HepG2 (cell line): ENCODE results near the gene MTIF3. TPM values are rescaled to one million over a fixed set of nuclear protein-coding genes. Genes with fewer than 3 reads are reported as not detected.

Source experiments
- ARNT ChIP-seq: fragments of 450-650 bp; IDR thresholded peaks from 2 replicates; pipeline ENCODE4 v1.6.1; 2017
- BHLHE40 ChIP-seq: IDR thresholded peaks from 2 replicates; pipeline ENCODE4 v1.6.1; 2011; ENCODE audit warnings: low read length, improper control_type of control experiment
- CBFB ChIP-seq: sonication (generic); formaldehyde crosslinking; IDR thresholded peaks from 2 replicates; pipeline ENCODE4 v1.4.0; 2020; ENCODE audit warnings: missing genetic modification reagents
- CENPX ChIP-seq: sonication (generic); formaldehyde crosslinking; IDR thresholded peaks from 2 replicates; pipeline ENCODE4 v1.9.0; 2021; ENCODE audit warnings: mild to moderate bottlenecking, missing genetic modification reagents, moderate library complexity
- CHD4 ChIP-seq: fragments of 200-600 bp; sonication (generic); IDR thresholded peaks from 2 replicates; pipeline ENCODE4 v1.7.0; 2017; ENCODE audit warnings: mild to moderate bottlenecking, low read length, borderline replicate concordance
- CREB1 ChIP-seq, 2 experiments: fragments of 450-650 bp in 1 of 2; IDR thresholded peaks; 2 replicates each; pipeline ENCODE4 v1.6.1; 2016 to 2017; ENCODE audit warnings: control low read depth in 1 of 2, mild to moderate bottlenecking in 1 of 2, missing compliant biosample characterization in 1 of 2, missing genetic modification characterization in 1 of 2
- EP300 ChIP-seq, 3 experiments: sonication (generic) in 1 of 3; formaldehyde crosslinking in 1 of 3; IDR thresholded peaks; 2 replicates each; pipeline versions ENCODE4 v1.5.1 to v1.6.1; 2011 to 2020; ENCODE audit warnings: low read depth in 2 of 3, low read length in 2 of 3, borderline replicate concordance in 1 of 3, improper control_type of control experiment in 1 of 3, mild to moderate bottlenecking in 1 of 3, missing genetic modification reagents in 1 of 3, moderate library complexity in 1 of 3
- HOXA9 ChIP-seq: sonication (generic); formaldehyde crosslinking; IDR thresholded peaks from 2 replicates; pipeline ENCODE4 v1.8.1; 2022; ENCODE audit warnings: missing genetic modification reagents, mild to moderate bottlenecking, moderate library complexity, borderline replicate concordance
- KDM6A ChIP-seq: IDR thresholded peaks from 2 replicates; pipeline ENCODE4 v1.6.1; 2016; ENCODE audit warnings: low read depth
- MEIS1 ChIP-seq: sonication (generic); formaldehyde crosslinking; IDR thresholded peaks from 2 replicates; pipeline ENCODE4 v1.9.0; 2021; ENCODE audit warnings: mild to moderate bottlenecking, missing genetic modification reagents, moderate library complexity, borderline replicate concordance
- TBX2 ChIP-seq: sonication (generic); formaldehyde crosslinking; IDR thresholded peaks from 2 replicates; pipeline ENCODE4 v1.5.0; 2020; ENCODE audit warnings: missing genetic modification reagents, mild to moderate bottlenecking, borderline replicate concordance
- ZNF207 ChIP-seq: fragments of 450-650 bp; IDR thresholded peaks from 2 replicates; pipeline ENCODE4 v1.6.1; 2016; ENCODE audit warnings: antibody characterized with exemption, borderline replicate concordance
- ZNF3 ChIP-seq: IDR thresholded peaks from 2 replicates; pipeline ENCODE4 v1.7.0; 2017; ENCODE audit warnings: inconsistent platforms
- ZNF329 ChIP-seq: sonication (generic); formaldehyde crosslinking; IDR thresholded peaks from 2 replicates; pipeline ENCODE4 v1.9.0; 2021; ENCODE audit warnings: low read depth, mild to moderate bottlenecking, missing genetic modification reagents
- ZNF414 ChIP-seq: sonication (generic); formaldehyde crosslinking; IDR thresholded peaks from 2 replicates; pipeline ENCODE4 v1.5.0; 2020; ENCODE audit warnings: missing genetic modification reagents
- ZNF543 ChIP-seq: sonication (generic); formaldehyde crosslinking; IDR thresholded peaks from 2 replicates; pipeline ENCODE4 v1.4.0; 2020; ENCODE audit warnings: mild to moderate bottlenecking, missing genetic modification reagents
- ZNF672 ChIP-seq: sonication (generic); formaldehyde crosslinking; IDR thresholded peaks from 2 replicates; pipeline ENCODE4 v1.8.1; 2022; ENCODE audit warnings: missing genetic modification reagents
- ZNF790 ChIP-seq: sonication (generic); formaldehyde crosslinking; IDR thresholded peaks from 2 replicates; pipeline ENCODE4 v1.8.0; 2022; ENCODE audit warnings: missing genetic modification reagents, mild to moderate bottlenecking, borderline replicate concordance
- polyA plus RNA-seq, 8 experiments: library from polyadenylated mRNA; depleted of rRNA in 3 of 8; stranded (reverse) in 7 of 8; unstranded in 1 of 8; fragments of >200 nt; fragmentation: Illumina TruSeq in 4 of 8; extraction: Trizol in 4 of 8; gene quantifications; 2 replicates each; pipeline versions ENCODE4 v1.2.1 to v1.2.3, GENCODE V29; 2011 to 2016; ENCODE audit warnings: low read depth in 4 of 8, missing spikeins in 1 of 8, mixed read lengths in 1 of 8; ENCODE audit not compliant: insufficient read depth in 1 of 8
- total RNA-seq, 5 experiments: library from RNA; depleted of rRNA; stranded (reverse); fragments of >200 nt; fragmentation: Illumina TruSeq; extraction: Trizol; gene quantifications; 2 replicates each; pipeline ENCODE4 v1.2.3, GENCODE V29; 2016; ENCODE audit warnings: low read depth in 1 of 5
- TF ChIP-seq, protein P1 (sequence below): IDR thresholded peaks from 2 replicates; pipeline ENCODE4 v1.6.1; 2016; ENCODE audit warnings: low read depth, missing genetic modification reagents, missing compliant biosample characterization
- TF ChIP-seq, protein P2 (sequence below): sonication (generic); formaldehyde crosslinking; IDR thresholded peaks from 2 replicates; pipeline ENCODE4 v1.8.1; 2022; ENCODE audit warnings: low read depth, mild to moderate bottlenecking, missing genetic modification reagents

The MTIF3 gene
- total and polyA plus RNA-seq, 2 of the 13 experiments (the other 11 are each of a cell fraction or from before 2014, with no cell fraction given), result 33.7 to 40.6 TPM

GRCh38 chr13:27449936-27450828, at the start of gene MTIF3 (continued):
- peak; percentile 87 for TF ChIP-seq ZNF543 (CRISPR knock-in tag)
- TF ChIP-seq ZNF329 (CRISPR knock-in tag), result peak; percentile 70; the same call in 1 of the 2 replicates
- TF ChIP-seq CBFB (CRISPR knock-in tag), result no peak; the same call in 1 of the 2 replicates
- TF ChIP-seq MEIS1 (CRISPR knock-in tag), result peak; percentile 87; the same call in 1 of the 2 replicates
- TF ChIP-seq EP300 (IDR thresholded peaks at IDR 0.05; ENCODE audit: low read depth in 2 of 2, low read length in 2 of 2), result 0 out of 4 replicates have a peak, but pooled peaks of 1 of the 2 experiments have one; percentile 28
- TF ChIP-seq EP300 (CRISPR knock-in tag; IDR thresholded peaks at IDR 0.05; ENCODE audit: borderline replicate concordance), result no peak
- TF ChIP-seq ARNT, result no peak
- no peak for TF ChIP-seq ZNF207
- no peak for TF ChIP-seq ZNF672 (CRISPR knock-in tag)
- TF ChIP-seq, protein P1, sequence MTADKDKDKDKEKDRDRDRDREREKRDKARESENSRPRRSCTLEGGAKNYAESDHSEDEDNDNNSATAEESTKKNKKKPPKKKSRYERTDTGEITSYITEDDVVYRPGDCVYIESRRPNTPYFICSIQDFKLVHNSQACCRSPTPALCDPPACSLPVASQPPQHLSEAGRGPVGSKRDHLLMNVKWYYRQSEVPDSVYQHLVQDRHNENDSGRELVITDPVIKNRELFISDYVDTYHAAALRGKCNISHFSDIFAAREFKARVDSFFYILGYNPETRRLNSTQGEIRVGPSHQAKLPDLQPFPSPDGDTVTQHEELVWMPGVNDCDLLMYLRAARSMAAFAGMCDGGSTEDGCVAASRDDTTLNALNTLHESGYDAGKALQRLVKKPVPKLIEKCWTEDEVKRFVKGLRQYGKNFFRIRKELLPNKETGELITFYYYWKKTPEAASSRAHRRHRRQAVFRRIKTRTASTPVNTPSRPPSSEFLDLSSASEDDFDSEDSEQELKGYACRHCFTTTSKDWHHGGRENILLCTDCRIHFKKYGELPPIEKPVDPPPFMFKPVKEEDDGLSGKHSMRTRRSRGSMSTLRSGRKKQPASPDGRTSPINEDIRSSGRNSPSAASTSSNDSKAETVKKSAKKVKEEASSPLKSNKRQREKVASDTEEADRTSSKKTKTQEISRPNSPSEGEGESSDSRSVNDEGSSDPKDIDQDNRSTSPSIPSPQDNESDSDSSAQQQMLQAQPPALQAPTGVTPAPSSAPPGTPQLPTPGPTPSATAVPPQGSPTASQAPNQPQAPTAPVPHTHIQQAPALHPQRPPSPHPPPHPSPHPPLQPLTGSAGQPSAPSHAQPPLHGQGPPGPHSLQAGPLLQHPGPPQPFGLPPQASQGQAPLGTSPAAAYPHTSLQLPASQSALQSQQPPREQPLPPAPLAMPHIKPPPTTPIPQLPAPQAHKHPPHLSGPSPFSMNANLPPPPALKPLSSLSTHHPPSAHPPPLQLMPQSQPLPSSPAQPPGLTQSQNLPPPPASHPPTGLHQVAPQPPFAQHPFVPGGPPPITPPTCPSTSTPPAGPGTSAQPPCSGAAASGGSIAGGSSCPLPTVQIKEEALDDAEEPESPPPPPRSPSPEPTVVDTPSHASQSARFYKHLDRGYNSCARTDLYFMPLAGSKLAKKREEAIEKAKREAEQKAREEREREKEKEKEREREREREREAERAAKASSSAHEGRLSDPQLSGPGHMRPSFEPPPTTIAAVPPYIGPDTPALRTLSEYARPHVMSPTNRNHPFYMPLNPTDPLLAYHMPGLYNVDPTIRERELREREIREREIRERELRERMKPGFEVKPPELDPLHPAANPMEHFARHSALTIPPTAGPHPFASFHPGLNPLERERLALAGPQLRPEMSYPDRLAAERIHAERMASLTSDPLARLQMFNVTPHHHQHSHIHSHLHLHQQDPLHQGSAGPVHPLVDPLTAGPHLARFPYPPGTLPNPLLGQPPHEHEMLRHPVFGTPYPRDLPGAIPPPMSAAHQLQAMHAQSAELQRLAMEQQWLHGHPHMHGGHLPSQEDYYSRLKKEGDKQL (CRISPR knock-in tag), result no peak
- no peak for TF ChIP-seq CHD4
- no peak; the same call in 1 of the 2 replicates for TF ChIP-seq BHLHE40
- TF ChIP-seq HOXA9 (CRISPR knock-in tag), result 0 out of 2 replicates have a peak, but pooled peaks have one; percentile 8
- TF ChIP-seq CENPX (CRISPR knock-in tag), result no peak
- no peak for TF ChIP-seq KDM6A (CRISPR knock-in tag)
- no peak for TF ChIP-seq ZNF790 (CRISPR knock-in tag)
- peak; percentile 72; the same call in 1 of the 2 replicates for TF ChIP-seq TBX2 (CRISPR knock-in tag)
- peak; percentile 57; the same call in 1 of the 2 replicates for TF ChIP-seq ZNF414 (CRISPR knock-in tag)
- TF ChIP-seq, protein P2, sequence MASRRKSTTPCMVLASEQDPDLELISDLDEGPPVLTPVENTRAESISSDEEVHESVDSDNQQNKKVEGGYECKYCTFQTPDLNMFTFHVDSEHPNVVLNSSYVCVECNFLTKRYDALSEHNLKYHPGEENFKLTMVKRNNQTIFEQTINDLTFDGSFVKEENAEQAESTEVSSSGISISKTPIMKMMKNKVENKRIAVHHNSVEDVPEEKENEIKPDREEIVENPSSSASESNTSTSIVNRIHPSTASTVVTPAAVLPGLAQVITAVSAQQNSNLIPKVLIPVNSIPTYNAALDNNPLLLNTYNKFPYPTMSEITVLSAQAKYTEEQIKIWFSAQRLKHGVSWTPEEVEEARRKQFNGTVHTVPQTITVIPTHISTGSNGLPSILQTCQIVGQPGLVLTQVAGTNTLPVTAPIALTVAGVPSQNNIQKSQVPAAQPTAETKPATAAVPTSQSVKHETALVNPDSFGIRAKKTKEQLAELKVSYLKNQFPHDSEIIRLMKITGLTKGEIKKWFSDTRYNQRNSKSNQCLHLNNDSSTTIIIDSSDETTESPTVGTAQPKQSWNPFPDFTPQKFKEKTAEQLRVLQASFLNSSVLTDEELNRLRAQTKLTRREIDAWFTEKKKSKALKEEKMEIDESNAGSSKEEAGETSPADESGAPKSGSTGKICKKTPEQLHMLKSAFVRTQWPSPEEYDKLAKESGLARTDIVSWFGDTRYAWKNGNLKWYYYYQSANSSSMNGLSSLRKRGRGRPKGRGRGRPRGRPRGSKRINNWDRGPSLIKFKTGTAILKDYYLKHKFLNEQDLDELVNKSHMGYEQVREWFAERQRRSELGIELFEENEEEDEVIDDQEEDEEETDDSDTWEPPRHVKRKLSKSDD (CRISPR knock-in tag), result peak; percentile 69
- TF ChIP-seq CREB1 (IDR thresholded peaks at IDR 0.05), result 0 out of 2 replicates have a peak, but pooled peaks have one; percentile 31
- peak; percentile 82 for TF ChIP-seq CREB1 (CRISPR knock-in tag; IDR thresholded peaks at IDR 0.05)
- TF ChIP-seq ZNF3 (CRISPR knock-in tag), result no peak
